ENCODE measurements around the gene PPP6R3.

Gene PPP6R3

DNA sequence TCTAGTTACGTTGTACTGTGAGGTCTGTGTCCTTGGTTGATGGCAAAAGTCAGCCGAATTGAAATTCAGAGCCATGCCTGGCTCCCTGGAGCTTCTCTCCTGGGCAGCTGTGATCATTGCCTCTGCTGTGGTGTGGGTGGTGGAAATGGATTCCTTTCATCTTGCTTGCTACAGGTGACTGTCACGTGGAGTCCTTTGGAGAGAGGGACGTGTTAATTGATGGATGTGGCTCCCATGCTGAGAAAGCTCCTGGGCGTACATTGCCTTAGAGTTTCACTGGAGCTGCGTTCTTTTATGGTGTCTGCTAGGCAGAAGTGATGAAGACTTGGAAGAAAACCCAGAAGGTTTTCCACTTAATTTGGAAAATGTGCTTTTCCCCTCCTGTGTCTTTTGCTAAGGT is 41.9 kb upstream of the PPP6R3 start:
- in situ Hi-C loops (cut with HindIII; ENCODE audit: low sequenced_read_pairs), result no loop called here
- H3K4me3 ChIP-seq (ENCODE audit: low read depth, low read length), result no peak overlapping the region
- no peak for DNase-seq (ENCODE audit: low read depth, low spot score)
- TF ChIP-seq, protein P1, sequence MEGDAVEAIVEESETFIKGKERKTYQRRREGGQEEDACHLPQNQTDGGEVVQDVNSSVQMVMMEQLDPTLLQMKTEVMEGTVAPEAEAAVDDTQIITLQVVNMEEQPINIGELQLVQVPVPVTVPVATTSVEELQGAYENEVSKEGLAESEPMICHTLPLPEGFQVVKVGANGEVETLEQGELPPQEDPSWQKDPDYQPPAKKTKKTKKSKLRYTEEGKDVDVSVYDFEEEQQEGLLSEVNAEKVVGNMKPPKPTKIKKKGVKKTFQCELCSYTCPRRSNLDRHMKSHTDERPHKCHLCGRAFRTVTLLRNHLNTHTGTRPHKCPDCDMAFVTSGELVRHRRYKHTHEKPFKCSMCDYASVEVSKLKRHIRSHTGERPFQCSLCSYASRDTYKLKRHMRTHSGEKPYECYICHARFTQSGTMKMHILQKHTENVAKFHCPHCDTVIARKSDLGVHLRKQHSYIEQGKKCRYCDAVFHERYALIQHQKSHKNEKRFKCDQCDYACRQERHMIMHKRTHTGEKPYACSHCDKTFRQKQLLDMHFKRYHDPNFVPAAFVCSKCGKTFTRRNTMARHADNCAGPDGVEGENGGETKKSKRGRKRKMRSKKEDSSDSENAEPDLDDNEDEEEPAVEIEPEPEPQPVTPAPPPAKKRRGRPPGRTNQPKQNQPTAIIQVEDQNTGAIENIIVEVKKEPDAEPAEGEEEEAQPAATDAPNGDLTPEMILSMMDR (IDR thresholded peaks at IDR 0.05; ENCODE audit: low read depth, low read length), result no peak

DNA sequence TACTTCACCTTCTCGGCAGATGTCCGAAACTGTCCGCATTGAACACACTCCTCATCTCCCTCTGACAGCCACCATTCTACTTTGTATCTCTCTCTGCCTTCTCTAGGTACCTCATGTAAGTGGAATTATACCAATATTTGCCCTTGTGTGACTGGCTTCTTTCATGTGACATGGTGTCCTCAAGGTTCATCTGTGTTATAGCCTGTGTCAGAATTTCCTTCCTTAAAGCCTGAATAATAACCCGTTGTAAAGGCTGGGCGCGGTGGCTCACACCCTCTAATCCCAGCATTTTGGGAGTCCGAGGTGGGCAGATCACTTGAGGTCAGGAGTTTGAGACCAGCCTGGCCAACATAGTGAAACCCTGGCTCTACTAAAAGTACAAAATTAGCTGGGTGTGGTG is 40.4 kb upstream of the PPP6R3 start:
- no peak for DNase-seq (ENCODE audit: low read depth, low spot score)
- in situ Hi-C loops (cut with HindIII; ENCODE audit: low sequenced_read_pairs), result no loop called here
- TF ChIP-seq, protein P1 (IDR thresholded peaks at IDR 0.05; ENCODE audit: low read depth, low read length), result no peak
- no peak overlapping the region for H3K4me3 ChIP-seq (ENCODE audit: low read depth, low read length)

DNA sequence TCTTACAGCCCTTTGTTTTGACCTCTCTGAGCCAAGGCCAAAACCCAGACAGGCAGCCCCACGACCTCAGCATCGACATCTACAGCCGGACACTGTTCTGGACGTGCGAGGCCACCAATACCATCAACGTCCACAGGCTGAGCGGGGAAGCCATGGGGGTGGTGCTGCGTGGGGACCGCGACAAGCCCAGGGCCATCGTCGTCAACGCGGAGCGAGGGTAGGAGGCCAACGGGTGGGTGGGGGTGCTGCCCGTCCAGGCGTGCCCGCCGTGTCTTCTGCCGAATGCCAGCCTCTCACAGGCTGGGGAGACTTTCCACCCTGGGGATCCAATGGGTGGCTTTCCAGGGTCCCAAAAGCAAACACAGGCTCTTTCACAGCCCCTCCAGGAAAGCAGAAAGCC is 37.1 kb upstream of the PPP6R3 start:
- H3K4me3 ChIP-seq (ENCODE audit: low read depth, low read length), result no peak overlapping the region
- no peak for DNase-seq (ENCODE audit: low read depth, low spot score)
- in situ Hi-C loops (cut with HindIII; ENCODE audit: low sequenced_read_pairs), result no loop called here
- TF ChIP-seq, protein P1 (IDR thresholded peaks at IDR 0.05; ENCODE audit: low read depth, low read length), result no peak

DNA sequence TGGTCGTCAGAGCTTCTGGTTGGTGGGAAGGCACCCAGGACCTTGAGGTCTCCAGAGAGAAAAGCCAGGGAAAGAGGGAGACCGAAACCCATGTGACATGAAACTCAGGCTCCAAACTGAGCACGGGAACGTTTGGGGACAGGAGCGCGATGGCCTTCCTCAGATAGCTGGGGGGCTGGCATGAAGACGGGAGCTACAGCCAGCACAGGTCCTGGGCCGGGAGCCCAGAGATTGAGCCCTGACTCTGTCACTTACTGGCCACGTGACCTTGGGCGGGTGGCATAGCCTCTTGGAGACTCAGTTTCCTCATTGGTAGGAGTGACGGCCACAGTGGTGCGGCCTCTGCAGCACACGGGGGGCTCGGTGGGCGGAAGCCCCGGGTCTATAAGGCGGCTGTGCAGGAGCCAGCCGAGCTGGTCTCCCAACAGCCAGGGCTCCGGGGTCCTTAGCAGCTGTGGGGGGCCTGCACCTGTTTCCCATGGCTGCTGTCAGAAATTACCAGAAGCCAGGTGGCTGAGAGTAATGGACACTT is 36.4 kb upstream of the PPP6R3 start:
- in situ Hi-C loops (cut with HindIII; ENCODE audit: low sequenced_read_pairs), result no loop called here
- TF ChIP-seq, protein P1 (IDR thresholded peaks at IDR 0.05; ENCODE audit: low read depth, low read length), result no peak
- no peak for DNase-seq (ENCODE audit: low read depth, low spot score)
- H3K4me3 ChIP-seq (ENCODE audit: low read depth, low read length), result no peak overlapping the region

DNA sequence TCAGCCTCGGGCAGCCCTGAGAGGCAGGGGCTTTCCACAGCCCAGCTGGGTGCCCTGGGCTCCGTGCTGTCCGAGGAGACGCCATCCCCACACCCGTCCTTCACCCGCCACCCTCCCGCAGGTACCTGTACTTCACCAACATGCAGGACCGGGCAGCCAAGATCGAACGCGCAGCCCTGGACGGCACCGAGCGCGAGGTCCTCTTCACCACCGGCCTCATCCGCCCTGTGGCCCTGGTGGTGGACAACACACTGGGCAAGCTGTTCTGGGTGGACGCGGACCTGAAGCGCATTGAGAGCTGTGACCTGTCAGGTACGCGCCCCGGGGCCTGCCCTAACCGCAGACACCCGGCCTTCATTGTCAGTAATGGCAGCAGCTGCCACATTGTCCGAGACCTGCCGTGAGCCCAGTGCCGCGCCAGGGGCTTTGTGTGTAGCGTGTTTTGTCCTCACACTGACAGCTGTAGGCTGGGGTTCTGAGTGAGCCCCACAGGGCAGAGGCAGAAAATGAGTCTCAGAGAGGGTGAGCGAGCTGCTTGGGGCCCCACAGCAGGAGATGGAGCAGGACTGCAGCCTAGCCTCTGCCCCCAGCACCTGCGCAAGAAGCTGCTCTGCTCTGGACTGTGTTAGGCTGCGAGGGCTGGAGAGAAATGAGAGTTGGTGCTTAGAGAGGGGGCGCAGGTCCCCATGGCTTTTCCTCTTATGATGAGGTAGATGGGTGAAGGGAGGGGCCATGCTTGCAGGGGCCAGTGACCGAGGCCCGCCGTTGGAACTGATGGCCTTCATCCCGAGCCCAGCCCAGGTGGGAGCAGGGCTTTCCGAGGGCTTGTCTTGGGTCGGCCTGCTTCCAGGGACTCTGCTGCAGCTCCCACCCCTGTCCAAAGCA is 35.3 kb upstream of the PPP6R3 start:
- no peak overlapping the region for H3K4me3 ChIP-seq (ENCODE audit: low read depth, low read length)
- TF ChIP-seq, protein P1 (IDR thresholded peaks at IDR 0.05; ENCODE audit: low read depth, low read length), result no peak
- no peak for DNase-seq (ENCODE audit: low read depth, low spot score)
- in situ Hi-C loops (cut with HindIII; ENCODE audit: low sequenced_read_pairs), result no loop called here

DNA sequence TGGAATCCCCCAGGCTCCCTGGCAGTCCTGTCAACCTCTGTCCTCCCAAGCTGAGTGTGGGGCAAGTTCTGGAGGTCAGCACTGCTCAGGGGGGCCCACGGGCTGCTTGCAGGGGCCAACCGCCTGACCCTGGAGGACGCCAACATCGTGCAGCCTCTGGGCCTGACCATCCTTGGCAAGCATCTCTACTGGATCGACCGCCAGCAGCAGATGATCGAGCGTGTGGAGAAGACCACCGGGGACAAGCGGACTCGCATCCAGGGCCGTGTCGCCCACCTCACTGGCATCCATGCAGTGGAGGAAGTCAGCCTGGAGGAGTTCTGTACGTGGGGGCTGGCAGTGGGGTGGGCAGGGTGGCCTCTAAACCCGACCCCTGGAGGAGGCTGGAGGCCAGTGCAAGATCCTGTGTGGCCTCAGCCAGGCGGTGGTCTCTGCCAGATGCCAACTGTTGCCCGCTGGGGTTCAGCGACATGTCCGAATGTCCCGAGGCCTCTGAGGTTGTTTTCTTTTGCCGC is 34.6 kb upstream of the PPP6R3 start:
- no peak overlapping the region for H3K4me3 ChIP-seq (ENCODE audit: low read depth, low read length)
- DNase-seq (ENCODE audit: low read depth, low spot score), result no peak
- TF ChIP-seq, protein P1 (IDR thresholded peaks at IDR 0.05; ENCODE audit: low read depth, low read length), result no peak
- in situ Hi-C loops (cut with HindIII; ENCODE audit: low sequenced_read_pairs), result no loop called here
